Skeletal muscle satellite cell (primary cell): ENCODE results near the gene MORN4. TPM values are rescaled to one million over a fixed set of nuclear protein-coding genes. Genes with fewer than 3 reads are reported as not detected.

Source experiments
- H3K27me3 ChIP-seq: 2 replicates; pipeline ENCODE4 v1.7.0; 2013; ENCODE audit warnings: low read length; ENCODE audit not compliant: control insufficient read depth, insufficient read depth
- H3K36me3 ChIP-seq: 2 replicates; pipeline ENCODE4 v1.7.0; 2013; ENCODE audit warnings: mild to moderate bottlenecking, control low read depth, low read length; ENCODE audit not compliant: insufficient read depth
- H3K4me1 ChIP-seq: 2 replicates; pipeline ENCODE4 v1.7.0; 2013; ENCODE audit warnings: low read length; ENCODE audit not compliant: control insufficient read depth, insufficient read depth
- H3K4me2 ChIP-seq: 2 replicates; pipeline ENCODE4 v1.7.0; 2013; ENCODE audit warnings: mild to moderate bottlenecking, low read length
- H3K4me3 ChIP-seq: 2 replicates; pipeline ENCODE4 v1.7.0; 2013; ENCODE audit warnings: low read length
- H3K9ac ChIP-seq: 2 replicates; pipeline ENCODE4 v1.7.0; 2013; ENCODE audit warnings: mild to moderate bottlenecking, low read depth, low read length, moderate library complexity
- H3K9me3 ChIP-seq: replicated peaks from 2 replicates; pipeline ENCODE4 v1.7.0; 2013; ENCODE audit warnings: mild to moderate bottlenecking, control low read depth, low read length
- total RNA-seq: library from RNA; depleted of rRNA; stranded (reverse); fragments of >200 nt; gene quantifications from 2 replicates; pipeline ENCODE4 v1.2.3, GENCODE V29; 2012; rRNA removed

Gene MORN4
- 3.0 and 3.9 TPM in 2 replicates for total RNA-seq

GRCh38 chr10:97632949-97633884 lies at the start of gene MORN4:
MORN4 (minus strand) TSS chr10:97633500; CDS start chr10:97619653, 13,847 bp downstream.
- peak within 1 kb of the TSS; percentile 92 for H3K4me3 ChIP-seq
- H3K4me1 ChIP-seq, result peaks cover 10% of the 10 kb centered on the region
- H3K27me3 ChIP-seq, result no peaks in the 10 kb centered on the region
- peak within 1 kb of the TSS; percentile 97 for H3K4me2 ChIP-seq
- H3K9me3 ChIP-seq, result no peaks in the 10 kb centered on the region
- H3K9ac ChIP-seq, result peak within 1 kb of the TSS; percentile 79
- H3K36me3 ChIP-seq, result no peaks in the 10 kb centered on the region

- Histone ChIP-seq H3K36me3 (peaks cover 19% of the 10 kb centered on the region), H3K4me1 (peaks cover 30% of the 10 kb centered on the region), H3K27me3 (no peaks in the 10 kb centered on the region)
Observed at GRCh38 chr10:97682042-97682441, 48.7 kb upstream of the MORN4 start.

GRCh38 chr10:97679594-97679993 lies 46.3 kb upstream of the MORN4 start:
- no peak overlapping the region for H3K4me3 ChIP-seq
- H3K27me3 ChIP-seq, result no peaks in the 10 kb centered on the region
- H3K9ac ChIP-seq, result no peak overlapping the region
- no peak overlapping the region for H3K4me2 ChIP-seq
- peaks cover 38% of the 10 kb centered on the region for H3K36me3 ChIP-seq
- no peaks in the 10 kb centered on the region for H3K9me3 ChIP-seq
- peaks cover 12% of the 10 kb centered on the region for H3K4me1 ChIP-seq

More at GRCh38 chr10:97682042-97682441, 48.7 kb upstream of the MORN4 start:
- Histone ChIP-seq H3K4me3 (no peak overlapping the region), H3K9ac (no peak overlapping the region), H3K9me3 (no peaks in the 10 kb centered on the region), H3K4me2 (no peak overlapping the region)

- Histone ChIP-seq H3K4me2 (no peak overlapping the region), H3K4me3 (no peak overlapping the region), H3K27me3 (no peaks in the 10 kb centered on the region), H3K9me3 (no peaks in the 10 kb centered on the region), H3K36me3 (peaks cover 50% of the 10 kb centered on the region), H3K4me1 (peaks cover 7% of the 10 kb centered on the region), H3K9ac (no peak overlapping the region)
Observed at GRCh38 chr10:97676770-97677581, 43.7 kb upstream of the MORN4 start.

- no peak overlapping the region for H3K4me2 ChIP-seq
- peaks cover 7% of the 10 kb centered on the region for H3K4me1 ChIP-seq
- no peaks in the 10 kb centered on the region for H3K27me3 ChIP-seq
- no peaks in the 10 kb centered on the region for H3K9me3 ChIP-seq
- peaks cover 54% of the 10 kb centered on the region for H3K36me3 ChIP-seq
- no peak overlapping the region for H3K4me3 ChIP-seq
- H3K9ac ChIP-seq, result no peak overlapping the region
Observed at GRCh38 chr10:97675222-97675621, 41.9 kb upstream of the MORN4 start.

- Histone ChIP-seq H3K36me3 (peaks cover 56% of the 10 kb centered on the region), H3K9me3 (no peaks in the 10 kb centered on the region), H3K4me2 (no peak overlapping the region), H3K27me3 (no peaks in the 10 kb centered on the region), H3K4me3 (no peak overlapping the region), H3K9ac (no peak overlapping the region), H3K4me1 (peaks cover 7% of the 10 kb centered on the region)
Observed at GRCh38 chr10:97673736-97674525, 40.6 kb upstream of the MORN4 start.

- peaks cover 51% of the 10 kb centered on the region for H3K36me3 ChIP-seq
- no peak overlapping the region for H3K4me3 ChIP-seq
- H3K27me3 ChIP-seq, result no peaks in the 10 kb centered on the region
- no peaks in the 10 kb centered on the region for H3K9me3 ChIP-seq
- H3K4me1 ChIP-seq, result peaks cover 7% of the 10 kb centered on the region
- no peak overlapping the region for H3K9ac ChIP-seq
- no peak overlapping the region for H3K4me2 ChIP-seq
Observed at GRCh38 chr10:97669571-97669970, 36.3 kb upstream of the MORN4 start.

- Histone ChIP-seq H3K4me2 (no peak overlapping the region), H3K9ac (no peak overlapping the region), H3K27me3 (no peaks in the 10 kb centered on the region), H3K4me1 (no peaks in the 10 kb centered on the region), H3K9me3 (no peaks in the 10 kb centered on the region), H3K4me3 (no peak overlapping the region), H3K36me3 (peaks cover 59% of the 10 kb centered on the region)
Observed at GRCh38 chr10:97667463-97667862, 34.2 kb upstream of the MORN4 start.

- Histone ChIP-seq H3K27me3 (no peaks in the 10 kb centered on the region), H3K4me3 (no peak overlapping the region), H3K4me1 (no peaks in the 10 kb centered on the region), H3K4me2 (no peak overlapping the region), H3K9ac (no peak overlapping the region), H3K9me3 (no peaks in the 10 kb centered on the region), H3K36me3 (peaks cover 63% of the 10 kb centered on the region)
Observed at GRCh38 chr10:97666992-97667391, 33.7 kb upstream of the MORN4 start.

GRCh38 chr10:97664282-97664850 lies 31.1 kb upstream of the MORN4 start:
- Histone ChIP-seq H3K9ac (no peak overlapping the region), H3K9me3 (no peaks in the 10 kb centered on the region), H3K36me3 (peaks cover 59% of the 10 kb centered on the region), H3K4me3 (no peak overlapping the region), H3K4me1 (no peaks in the 10 kb centered on the region), H3K27me3 (no peaks in the 10 kb centered on the region), H3K4me2 (no peak overlapping the region)
